Stimulated activated naive CD8-positive, alpha-beta T cell treated with anti-CD3 and anti-CD28 coated beads, Interleukin-15, Interleukin-2, amounts not matched to agents 100 ng/mL and 50 ng/mL, for 24 hours (primary cell): ENCODE results near the gene FGF2.
"Not testable (repeated sequence)": the region's sequence is repeated elsewhere in the genome, so short reads cannot be mapped to it uniquely, and the experiment has no call there.

Source experiments
- H3K27ac Mint-ChIP-seq: one replicate; pipeline ENCODE4 v1.8.0; 2021; ENCODE audit warnings: mild to moderate bottlenecking, mixed read lengths
- H3K27me3 Mint-ChIP-seq: one replicate; pipeline ENCODE4 v1.8.0; 2021; ENCODE audit warnings: mixed read lengths
- H3K36me3 Mint-ChIP-seq: one replicate; pipeline ENCODE4 v1.8.0; 2021; ENCODE audit warnings: low read depth, mixed read lengths
- H3K4me1 Mint-ChIP-seq: one replicate; pipeline ENCODE4 v1.8.0; 2021; ENCODE audit warnings: low read depth, mixed read lengths
- H3K4me3 Mint-ChIP-seq: one replicate; pipeline ENCODE4 v1.8.0; 2021; ENCODE audit warnings: mild to moderate bottlenecking, mixed read lengths
- H3K9me3 Mint-ChIP-seq: one replicate; pipeline ENCODE4 v1.8.0; 2021; ENCODE audit warnings: mixed read lengths

The FGF2 gene

GRCh38 chr4:122849789-122850188, 23.2 kb downstream of the FGF2 start:
- not testable (repeated sequence) for H3K9me3 Mint-ChIP-seq, H3K4me3 Mint-ChIP-seq, H3K36me3 Mint-ChIP-seq, H3K4me1 Mint-ChIP-seq, H3K27ac Mint-ChIP-seq
- H3K27me3 Mint-ChIP-seq: peaks cover 37% of the 10 kb centered on the region

DNA sequence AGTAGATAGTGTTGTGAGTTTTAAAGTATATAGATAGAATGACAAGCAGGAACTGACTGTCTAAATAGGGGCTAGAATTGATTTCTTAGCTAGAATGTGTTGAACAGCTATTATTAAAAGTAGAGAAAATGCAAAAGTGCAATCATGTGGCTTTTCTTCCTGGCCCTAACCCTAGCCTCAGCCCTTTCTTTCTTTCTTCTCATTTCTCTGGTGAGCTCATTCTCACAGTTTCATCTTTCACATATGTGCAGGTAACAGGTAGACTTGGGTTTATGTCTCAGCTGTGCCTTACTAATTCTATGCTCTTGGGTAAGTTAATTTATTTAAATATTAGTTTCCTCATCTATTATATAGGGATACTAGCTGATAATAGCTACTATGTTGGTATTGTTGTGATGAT, 24.9 kb downstream of the FGF2 start:
- Mint-ChIP-seq H3K36me3 (no peaks in the 10 kb centered on the region), H3K4me1 (no peaks in the 10 kb centered on the region), H3K27ac (no peak overlapping the region), H3K9me3 (no peaks in the 10 kb centered on the region), H3K27me3 (peaks cover 41% of the 10 kb centered on the region), H3K4me3 (no peak overlapping the region)

DNA sequence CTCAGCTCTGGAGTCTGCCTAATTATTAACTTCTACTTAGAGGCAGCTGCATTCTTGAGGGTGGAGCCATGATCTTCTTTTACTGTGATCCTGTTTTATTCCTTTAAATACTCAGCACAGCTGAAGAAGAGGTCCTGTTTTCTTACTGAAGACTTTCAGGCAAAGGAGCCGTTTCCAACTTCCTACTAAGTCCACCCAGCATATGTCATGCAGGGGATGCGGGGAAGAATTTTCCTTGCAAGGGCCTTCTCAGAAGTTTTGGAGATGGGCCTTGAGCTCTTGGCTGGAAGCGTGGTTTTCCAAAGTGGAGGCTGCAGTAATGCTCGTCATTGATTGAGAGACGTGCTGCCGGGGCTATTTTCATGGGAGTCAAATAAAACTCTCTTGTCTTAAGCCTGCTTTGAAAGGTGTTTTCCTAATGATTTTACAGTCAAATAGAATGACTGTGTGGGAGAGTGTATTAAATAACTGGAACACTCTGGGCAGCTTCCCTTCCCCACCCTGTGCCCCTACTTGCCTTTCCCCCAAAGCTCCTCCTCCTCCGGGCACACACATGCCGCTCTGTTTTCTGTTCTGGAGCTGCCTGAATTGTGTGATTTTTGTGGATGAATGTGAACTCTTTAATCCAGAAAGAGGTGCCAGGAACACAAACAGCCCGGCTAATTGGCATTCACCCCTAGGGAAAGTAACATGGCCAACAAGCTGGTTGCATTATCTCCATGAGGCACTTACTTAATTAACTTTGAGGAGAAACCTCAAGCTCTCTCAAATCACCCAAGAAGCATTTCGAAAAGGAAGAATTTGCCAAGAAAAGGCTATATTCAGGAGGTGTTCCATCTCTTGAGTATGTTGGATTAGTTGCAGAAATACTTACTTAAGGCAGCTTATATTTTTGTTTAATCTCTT, 28.1 kb downstream of the FGF2 start:
- Mint-ChIP-seq H3K4me3 (no peak overlapping the region), H3K4me1 (no peaks in the 10 kb centered on the region), H3K36me3 (no peaks in the 10 kb centered on the region), H3K27ac (no peak overlapping the region), H3K27me3 (peaks cover 36% of the 10 kb centered on the region), H3K9me3 (no peaks in the 10 kb centered on the region)

- Mint-ChIP-seq H3K27ac (no peak overlapping the region), H3K9me3 (no peaks in the 10 kb centered on the region), H3K4me1 (no peaks in the 10 kb centered on the region), H3K4me3 (no peak overlapping the region), H3K27me3 (peaks cover 33% of the 10 kb centered on the region), H3K36me3 (no peaks in the 10 kb centered on the region)
Observed at GRCh38 chr4:122855353-122855890, 28.8 kb downstream of the FGF2 start.

DNA sequence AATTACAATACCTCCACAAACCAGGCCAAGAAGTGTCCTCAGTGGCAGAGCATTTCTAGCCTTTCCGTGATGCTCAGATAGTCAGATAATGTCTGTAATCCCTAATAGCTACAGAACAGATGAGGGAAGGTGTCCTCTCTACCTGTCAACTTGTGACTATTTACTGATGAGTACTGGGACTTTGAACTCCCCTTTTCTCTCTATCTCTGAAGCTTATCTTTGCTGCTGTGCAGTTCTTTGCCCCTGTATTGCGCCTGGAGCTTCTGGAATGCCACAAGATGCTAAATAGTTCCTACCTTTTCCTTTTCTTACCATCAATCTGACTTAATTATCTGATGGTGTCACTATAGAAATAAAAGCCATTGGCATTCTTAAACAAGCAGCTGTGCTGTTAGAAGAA, 30.5 kb downstream of the FGF2 start:
- Mint-ChIP-seq H3K36me3 (no peaks in the 10 kb centered on the region), H3K9me3 (no peaks in the 10 kb centered on the region), H3K4me1 (no peaks in the 10 kb centered on the region), H3K4me3 (no peak overlapping the region), H3K27me3 (peaks cover 41% of the 10 kb centered on the region), H3K27ac (no peak overlapping the region)

- H3K9me3 Mint-ChIP-seq: no peaks in the 10 kb centered on the region
- no peaks in the 10 kb centered on the region for H3K4me1 Mint-ChIP-seq
- no peak overlapping the region for H3K4me3 Mint-ChIP-seq
- H3K27me3 Mint-ChIP-seq: peaks cover 32% of the 10 kb centered on the region
- H3K36me3 Mint-ChIP-seq: no peaks in the 10 kb centered on the region
- H3K27ac Mint-ChIP-seq: no peak overlapping the region
Observed at GRCh38 chr4:122858705-122859104, 32.1 kb downstream of the FGF2 start.

GRCh38 chr4:122861172-122861943, 34.7 kb downstream of the FGF2 start:
- no peaks in the 10 kb centered on the region for H3K36me3 Mint-ChIP-seq

GRCh38 chr4:122863639-122864038, 37.0 kb downstream of the FGF2 start:
- peaks cover 20% of the 10 kb centered on the region for H3K27me3 Mint-ChIP-seq
- no peak overlapping the region for H3K4me3 Mint-ChIP-seq
- H3K36me3 Mint-ChIP-seq: no peaks in the 10 kb centered on the region
- no peaks in the 10 kb centered on the region for H3K9me3 Mint-ChIP-seq
- H3K4me1 Mint-ChIP-seq: no peaks in the 10 kb centered on the region
- no peak overlapping the region for H3K27ac Mint-ChIP-seq

More at GRCh38 chr4:122861172-122861943, 34.7 kb downstream of the FGF2 start:
- no peaks in the 10 kb centered on the region for H3K4me1 Mint-ChIP-seq
- H3K27me3 Mint-ChIP-seq: peaks cover 26% of the 10 kb centered on the region
- no peak overlapping the region for H3K4me3 Mint-ChIP-seq
- no peaks in the 10 kb centered on the region for H3K9me3 Mint-ChIP-seq
- no peak overlapping the region for H3K27ac Mint-ChIP-seq

DNA sequence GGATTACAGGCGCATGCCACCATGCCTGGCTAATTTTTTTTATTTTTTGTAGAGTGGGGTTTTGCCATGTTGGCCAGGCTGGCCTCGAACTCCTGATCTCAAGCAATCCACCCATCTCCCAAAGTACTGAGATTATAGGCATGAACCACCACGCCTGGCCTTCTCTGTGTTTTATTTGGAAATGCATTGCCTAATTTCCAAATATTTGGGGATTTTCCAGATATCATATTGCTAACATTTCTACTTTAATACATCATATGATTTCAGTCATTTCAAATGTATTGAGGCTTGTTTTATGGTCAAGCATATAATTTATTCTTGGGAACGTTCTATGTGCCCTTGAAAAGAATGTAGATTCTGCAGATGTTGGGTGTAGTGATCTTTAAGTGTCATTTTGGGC, 38.8 kb downstream of the FGF2 start:
- Mint-ChIP-seq H3K27ac (no peak overlapping the region), H3K4me1 (no peaks in the 10 kb centered on the region), H3K36me3 (no peaks in the 10 kb centered on the region), H3K9me3 (no peaks in the 10 kb centered on the region), H3K4me3 (no peak overlapping the region), H3K27me3 (peaks cover 30% of the 10 kb centered on the region)

GRCh38 chr4:122868235-122868634, 41.6 kb downstream of the FGF2 start:
- H3K36me3 Mint-ChIP-seq, H3K27ac Mint-ChIP-seq, H3K9me3 Mint-ChIP-seq, H3K4me1 Mint-ChIP-seq, H3K4me3 Mint-ChIP-seq: not testable (repeated sequence)
- peaks cover 35% of the 10 kb centered on the region for H3K27me3 Mint-ChIP-seq

- Mint-ChIP-seq H3K9me3 (no peaks in the 10 kb centered on the region), H3K4me3 (no peak overlapping the region), H3K27me3 (peaks cover 51% of the 10 kb centered on the region), H3K36me3 (no peaks in the 10 kb centered on the region), H3K4me1 (no peaks in the 10 kb centered on the region), H3K27ac (no peak overlapping the region)
Observed at GRCh38 chr4:122873146-122873545, 46.5 kb downstream of the FGF2 start.

DNA sequence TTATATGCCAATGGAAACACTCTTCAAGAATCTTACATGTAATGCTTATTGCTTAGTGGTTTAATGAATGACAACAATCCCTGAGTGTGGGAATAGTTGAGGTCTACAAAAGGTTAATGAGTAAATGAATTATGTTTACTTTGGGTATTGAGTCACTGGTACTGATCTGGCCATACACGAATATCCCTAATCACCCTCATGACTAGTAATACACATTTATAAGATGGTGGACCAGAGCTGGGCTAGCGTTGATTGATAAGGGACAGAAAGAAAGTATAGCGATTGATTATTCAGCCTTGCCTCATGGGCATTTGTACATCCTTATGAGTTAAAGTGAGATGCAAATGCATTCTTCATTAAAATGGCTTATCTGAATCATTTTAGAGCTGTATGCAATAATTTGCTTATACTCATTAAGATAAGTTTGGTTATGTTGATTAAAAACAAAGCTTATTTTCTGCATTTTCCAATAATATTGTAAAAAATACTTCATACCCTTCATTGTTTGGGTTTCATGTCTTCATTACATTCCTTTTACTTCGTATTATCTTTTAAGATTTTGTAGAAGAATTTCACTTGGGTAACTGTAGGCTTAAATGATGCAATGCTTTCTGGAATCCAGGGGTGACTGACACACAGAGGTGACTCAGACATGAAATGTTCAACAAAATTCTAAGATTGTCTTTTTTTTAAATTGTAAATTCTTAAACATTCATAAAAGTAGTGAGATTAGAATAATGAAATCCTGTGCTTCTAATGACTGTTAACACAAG, 47.4 kb downstream of the FGF2 start:
- Mint-ChIP-seq H3K4me3 (no peak overlapping the region), H3K4me1 (no peaks in the 10 kb centered on the region), H3K27me3 (peaks cover 51% of the 10 kb centered on the region), H3K36me3 (no peaks in the 10 kb centered on the region), H3K27ac (no peak overlapping the region), H3K9me3 (no peaks in the 10 kb centered on the region)

DNA sequence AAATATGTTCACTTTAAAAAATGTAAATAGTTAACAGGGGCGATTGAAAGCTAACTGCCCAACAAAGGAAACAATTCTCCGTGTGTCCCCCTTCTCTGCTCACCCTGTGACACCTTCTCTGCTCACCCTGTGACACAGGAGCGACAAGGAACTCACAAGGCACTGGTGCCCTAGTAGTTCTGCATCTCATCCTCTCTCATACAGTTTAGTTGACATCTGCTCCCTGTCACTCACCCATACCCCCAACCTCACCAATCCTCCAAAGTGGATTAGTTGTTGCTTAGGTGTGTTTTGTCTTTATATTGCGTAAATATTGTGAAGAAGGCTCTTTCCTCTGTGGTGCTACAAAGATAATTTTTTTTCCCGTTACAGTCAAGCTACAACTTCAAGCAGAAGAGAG, 49.3 kb downstream of the FGF2 start:
- H3K4me3 Mint-ChIP-seq: no peak overlapping the region
- H3K27me3 Mint-ChIP-seq: peaks cover 38% of the 10 kb centered on the region

GRCh38 chr4:122876456-122876855, 49.8 kb downstream of the FGF2 start:
- H3K4me1 Mint-ChIP-seq: no peaks in the 10 kb centered on the region
- H3K27me3 Mint-ChIP-seq: peaks cover 33% of the 10 kb centered on the region
- H3K36me3 Mint-ChIP-seq: no peaks in the 10 kb centered on the region
- H3K27ac Mint-ChIP-seq: no peak overlapping the region
- no peak overlapping the region for H3K4me3 Mint-ChIP-seq
- peaks cover 4% of the 10 kb centered on the region for H3K9me3 Mint-ChIP-seq

More for the DNA sequence above, 49.3 kb downstream of the FGF2 start:
- H3K27ac Mint-ChIP-seq: no peak overlapping the region
- no peaks in the 10 kb centered on the region for H3K4me1 Mint-ChIP-seq
- peaks cover 4% of the 10 kb centered on the region for H3K9me3 Mint-ChIP-seq
- H3K36me3 Mint-ChIP-seq: no peaks in the 10 kb centered on the region
